ENCODE results near the gene MAPK12.

- TF ChIP-seq ZBTB33 (CRISPR knock-in tag; IDR thresholded peaks at IDR 0.05) (peak; percentile 54; the same call in 1 of the 2 replicates), RNF2 (IDR thresholded peaks at IDR 0.05) (no peak), ADNP (tag; IDR thresholded peaks at IDR 0.05) (no peak), TAF1 (IDR thresholded peaks at IDR 0.05; ENCODE audit: control insufficient read depth, extremely low read depth, insufficient read depth, low read length, severe bottlenecking) (no peak), CREBBP (IDR thresholded peaks at IDR 0.05; ENCODE audit: low read depth, low read length) (no peak), CTCF (IDR thresholded peaks at IDR 0.05 in 2 of 3, conservative IDR thresholded peaks at IDR 0.05 in 1 of 3; ENCODE audit: insufficient read depth in 2 of 3, low read depth in 1 of 3, low read length in 3 of 3) (peak; percentile 29 to 56 (median 35)), USF2 (CRISPR knock-in tag; IDR thresholded peaks at IDR 0.05) (no peak), ZNF644 (tag; IDR thresholded peaks at IDR 0.05; ENCODE audit: low read depth) (no peak), CHD2 (IDR thresholded peaks at IDR 0.05; ENCODE audit: low read depth, low read length) (no peak), JUN (IDR thresholded peaks at IDR 0.05; ENCODE audit: borderline replicate concordance, low read depth, low read length) (no peak), JUN (CRISPR knock-in tag; IDR thresholded peaks at IDR 0.05; ENCODE audit: borderline replicate concordance) (no peak), POLR2AphosphoS5 (IDR thresholded peaks at IDR 0.05; ENCODE audit: control insufficient read depth, insufficient read depth, low read depth, low read length) (no peak), POLR2A (conservative IDR thresholded peaks at IDR 0.05) (no peak), BMI1 (IDR thresholded peaks at IDR 0.05; ENCODE audit: low read length) (no peak), RBBP5 (IDR thresholded peaks at IDR 0.05; ENCODE audit: borderline replicate concordance, insufficient read depth, low read length, poor library complexity, severe bottlenecking) (no peak)
These were observed 54.9 kb downstream of the MAPK12 start for GRCh38 chr22:50206599-50206998.
